Ovary (tissue), 9 donors: ENCODE measurements around the gene ASPA. TPM values are rescaled to one million over a fixed set of nuclear protein-coding genes. Genes with fewer than 3 reads are reported as not detected.
A peak's percentile ranks its signal among the peaks of the same experiment; 100 is the strongest.

Experiments
- DNase-seq, 5 donors: peaks; one replicate each; pipeline ENCODE4 v3.0.0-alpha.2; 2019 to 2020
- H3K27ac ChIP-seq, 2 donors: fragments of 200-600 bp; one replicate each; pipeline versions ENCODE4 v1.5.1 to v1.8.0; 2019 to 2022
- H3K27me3 ChIP-seq: fragments of 200-600 bp; one replicate; pipeline ENCODE4 v1.8.0; 2022
- H3K36me3 ChIP-seq: fragments of 200-600 bp; sonication (generic); one replicate; pipeline ENCODE4 v1.5.1; 2019
- H3K4me1 ChIP-seq: one replicate; pipeline ENCODE4 v1.8.1; 2013; ENCODE audit warnings: mild to moderate bottlenecking, moderate library complexity; ENCODE audit not compliant: insufficient read depth
- H3K4me3 ChIP-seq: fragments of 200-600 bp; sonication (generic); one replicate; pipeline ENCODE4 v1.5.1; 2017
- H3K9me3 ChIP-seq, 2 donors: fragments of 200-600 bp in 1 of 2; sonication (generic) in 1 of 2; one replicate each; pipeline versions ENCODE4 v1.5.1 to v1.8.1; 2013 to 2019; ENCODE audit warnings: mild to moderate bottlenecking in 1 of 2, moderate library complexity in 1 of 2
- EP300 ChIP-seq: sonication (generic); formaldehyde crosslinking; IDR thresholded peaks from one replicate; pipeline ENCODE4 v1.6.1; 2017; ENCODE audit warnings: antibody characterized with exemption
- POLR2A ChIP-seq: fragments of 450-650 bp; IDR thresholded peaks from one replicate; pipeline ENCODE4 v1.6.1; 2017; ENCODE audit warnings: antibody characterized with exemption, mild to moderate bottlenecking, moderate library complexity
- WGBS, 3 donors: extraction: QIAGEN DNeasy Blood & Tissue Kit in 1 of 3; methylation state at CpG; one replicate each; pipeline versions ENCODE4 v1.1.5 to v1.1.7; 2013 to 2017; 5-methylcytosine and 5-hydroxymethylcytosine counted together
- intact Hi-C, 4 donors: fragments of 100-400 bp; cut with DNase I; formaldehyde crosslinking; loops; one replicate each; pipeline versions ENCODE4 v1.11.0 to v1.15.1; 2022 to 2023
- polyA plus RNA-seq, 2 donors: library from polyadenylated mRNA; stranded (reverse); fragments of 200-250 nt in 1 of 2; fragments of 350-450 nt in 1 of 2; fragmentation: Illumina TruSeq in 1 of 2; extraction: RNeasy Lipid Tissue Mini Kit (QIAGEN cat#74804) in 1 of 2; gene quantifications; one replicate each; pipeline ENCODE4 v1.2.3, GENCODE V29; 2013 to 2014
- total RNA-seq, 7 donors: library from RNA; depleted of rRNA in 2 of 7; stranded (reverse); fragments of >200 nt in 2 of 7; fragmentation: NEBNext Ultra II Directional in 3 of 7; extraction: Animal tissue kit (Norgen Biotek cat#: 25700) in 3 of 7; gene quantifications; one replicate each; pipeline versions ENCODE4 v1.1.0 to v1.2.4, GENCODE V29; 2016 to 2023
- TF ChIP-seq, protein P1 (sequence below), 3 donors: fragments of 450-650 bp in 2 of 3; fragments of 200-600 bp in 1 of 3; IDR thresholded peaks; one replicate each; pipeline versions ENCODE4 v1.5.1 to v1.8.0; 2016 to 2022; ENCODE audit warnings: antibody characterized with exemption in 3 of 3, mild to moderate bottlenecking in 1 of 3
- donor health status: DM: no; HTN: no; CAD: no; lungs with moderate emphysema.
- donor health status: DM: no; HTN: no; CAD: no.
- donor health status: Bipolar disorder and iron deficiency.
- donor health status: DM: yes; HTN: yes; CAD: no.
- donor health status: DM: no; HTN: no; CAD: no.
- donor health status: DM: yes; HTN: yes; CAD: no.

ASPA gene
- total and polyA plus RNA-seq, 9 donors, result 0.46 to 10.3 (median 2.9) TPM

DNA sequence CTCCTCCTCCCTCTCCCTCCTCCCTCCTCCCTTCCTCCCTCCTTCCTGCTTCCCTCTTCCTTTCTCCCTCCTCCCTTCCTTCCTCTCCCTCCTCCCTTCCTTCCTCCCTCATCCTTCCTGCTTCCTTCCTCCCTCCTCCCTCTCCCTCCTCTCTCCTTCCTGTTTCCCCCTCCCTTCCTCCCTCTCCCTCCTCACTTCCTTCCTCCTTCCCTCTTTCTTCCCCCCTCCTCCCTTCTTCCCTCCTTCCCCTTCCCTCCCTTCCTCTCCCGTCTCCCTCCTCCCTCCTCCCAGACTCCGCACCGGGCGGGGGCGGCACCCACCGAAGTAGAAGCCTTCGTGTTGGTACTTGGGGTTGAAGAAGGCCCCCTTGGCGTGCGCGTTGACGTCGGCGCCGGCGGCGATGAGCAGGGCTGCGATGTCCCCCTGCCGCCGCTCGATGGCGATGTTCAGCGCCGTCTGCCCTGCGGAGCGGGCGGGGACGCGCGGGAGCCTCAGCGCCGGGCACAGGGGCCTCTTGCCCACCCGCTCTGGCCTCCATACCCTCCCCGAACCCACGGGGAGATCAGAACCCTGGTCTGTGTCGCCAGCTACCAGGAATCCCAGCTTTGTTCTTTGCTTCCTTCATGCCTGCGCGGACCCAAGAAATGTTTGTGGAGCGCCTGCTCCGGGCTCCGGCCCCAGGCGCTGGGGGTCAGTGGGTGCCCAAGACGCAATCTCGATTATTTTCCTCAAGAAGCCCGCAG, 59.6 kb downstream of the ASPA start:
- WGBS, 3 donors, result 1 to 3% (median 1%) methylated on average over 41 to 44 of the region's 44 CpGs
- no peaks in the 10 kb centered on the region for H3K27me3 ChIP-seq
- H3K9me3 ChIP-seq, result no peaks in the 10 kb centered on the region
- intact Hi-C loops, result loop anchor here in 1 of 4 donors (10.0 kb wide), 1 partner anchor 129 kb away; the partner anchor contains the start of genes EMC6 and TAX1BP3
- H3K4me3 ChIP-seq, result peak overlapping the region; percentile 33
- no peaks in the 10 kb centered on the region for H3K36me3 ChIP-seq
- H3K4me1 ChIP-seq, result peaks cover 14% of the 10 kb centered on the region
- peak overlapping the region in 1 of 2 donors; percentile 49 for H3K27ac ChIP-seq
- TF ChIP-seq POLR2A (no peak), EP300 (no peak)
- TF ChIP-seq, protein P1, sequence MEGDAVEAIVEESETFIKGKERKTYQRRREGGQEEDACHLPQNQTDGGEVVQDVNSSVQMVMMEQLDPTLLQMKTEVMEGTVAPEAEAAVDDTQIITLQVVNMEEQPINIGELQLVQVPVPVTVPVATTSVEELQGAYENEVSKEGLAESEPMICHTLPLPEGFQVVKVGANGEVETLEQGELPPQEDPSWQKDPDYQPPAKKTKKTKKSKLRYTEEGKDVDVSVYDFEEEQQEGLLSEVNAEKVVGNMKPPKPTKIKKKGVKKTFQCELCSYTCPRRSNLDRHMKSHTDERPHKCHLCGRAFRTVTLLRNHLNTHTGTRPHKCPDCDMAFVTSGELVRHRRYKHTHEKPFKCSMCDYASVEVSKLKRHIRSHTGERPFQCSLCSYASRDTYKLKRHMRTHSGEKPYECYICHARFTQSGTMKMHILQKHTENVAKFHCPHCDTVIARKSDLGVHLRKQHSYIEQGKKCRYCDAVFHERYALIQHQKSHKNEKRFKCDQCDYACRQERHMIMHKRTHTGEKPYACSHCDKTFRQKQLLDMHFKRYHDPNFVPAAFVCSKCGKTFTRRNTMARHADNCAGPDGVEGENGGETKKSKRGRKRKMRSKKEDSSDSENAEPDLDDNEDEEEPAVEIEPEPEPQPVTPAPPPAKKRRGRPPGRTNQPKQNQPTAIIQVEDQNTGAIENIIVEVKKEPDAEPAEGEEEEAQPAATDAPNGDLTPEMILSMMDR (IDR thresholded peaks at IDR 0.05), result peak; percentile 55 to 76 (median 65)
- peak; percentile 68 to 90 (median 81) for DNase-seq

DNA sequence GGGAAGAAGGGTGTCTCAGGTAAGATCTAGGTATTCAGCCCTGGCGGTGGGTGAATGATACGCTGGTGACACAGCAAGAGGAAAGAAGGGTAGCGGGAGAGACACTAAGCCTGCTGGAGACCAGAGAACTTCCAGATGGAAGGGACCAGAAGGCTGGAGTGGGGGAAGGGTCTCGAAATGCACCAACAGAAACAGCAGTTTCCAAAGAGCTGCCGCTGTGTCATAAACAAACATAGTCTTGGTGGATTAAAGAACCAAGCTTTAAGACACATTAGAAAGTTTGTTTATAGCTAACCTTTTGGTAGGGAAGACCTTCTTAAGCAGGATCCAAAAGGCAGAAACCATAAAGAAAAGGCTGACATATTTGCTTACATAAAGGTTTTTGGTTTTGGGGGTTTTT, 60.9 kb downstream of the ASPA start:
- intact Hi-C loops, result loop anchor here in 1 of 4 donors (10.0 kb wide), 1 partner anchor 128 kb away; the partner anchor contains the start of genes EMC6 and TAX1BP3
- Histone ChIP-seq H3K27me3 (no peaks in the 10 kb centered on the region), H3K9me3 (no peaks in the 10 kb centered on the region), H3K4me3 (no peak overlapping the region), H3K27ac (no peak overlapping the region), H3K36me3 (no peaks in the 10 kb centered on the region), H3K4me1 (peaks cover 6% of the 10 kb centered on the region)
- TF ChIP-seq, protein P1 (IDR thresholded peaks at IDR 0.05), result no peak
- no peak for TF ChIP-seq EP300
- TF ChIP-seq POLR2A, result no peak
- WGBS, 3 donors, result 75 to 78% (median 75%) methylated on average over 5 of the region's 5 CpGs
- DNase-seq, result no peak

DNA sequence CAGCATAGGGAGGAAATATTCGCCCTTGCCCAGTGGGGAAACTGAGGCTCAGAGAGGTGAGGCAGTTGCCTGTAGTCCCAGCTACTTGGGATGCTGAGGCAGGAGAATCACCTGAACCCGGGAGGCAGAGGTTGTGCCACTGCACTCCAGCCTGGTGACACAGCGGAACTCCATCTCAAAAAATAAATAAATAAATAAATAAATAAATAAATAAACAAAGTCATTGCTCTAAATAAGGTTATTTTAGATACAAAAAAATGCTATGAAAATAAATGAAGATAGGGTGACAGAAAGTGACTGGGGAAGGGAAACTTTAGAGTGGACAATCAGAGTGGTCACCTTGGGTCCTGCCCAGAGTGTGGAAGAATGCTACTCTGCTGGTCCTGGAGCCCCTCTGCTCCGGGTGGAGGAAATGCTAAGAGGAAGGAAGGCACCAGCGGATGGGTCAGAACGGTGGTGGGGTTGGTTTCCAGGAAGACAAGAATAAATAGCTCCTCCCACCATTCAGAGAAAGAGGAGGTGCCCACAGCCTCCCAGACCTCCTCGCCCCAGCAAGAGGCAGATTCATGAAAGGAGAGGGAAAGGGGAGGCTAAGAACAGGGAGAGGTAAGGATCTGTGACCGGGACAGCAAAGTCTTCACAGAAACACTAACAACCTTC, 64.2 kb downstream of the ASPA start:
- Histone ChIP-seq H3K36me3 (no peaks in the 10 kb centered on the region), H3K9me3 (no peaks in the 10 kb centered on the region), H3K4me1 (peaks cover 3% of the 10 kb centered on the region), H3K4me3 (no peak overlapping the region), H3K27me3 (no peaks in the 10 kb centered on the region), H3K27ac (no peak overlapping the region)
- TF ChIP-seq, protein P1 (IDR thresholded peaks at IDR 0.05), result no peak
- TF ChIP-seq POLR2A (no peak), EP300 (no peak)
- intact Hi-C loops, result loop anchor here in 1 of 4 donors (10.0 kb wide), 1 partner anchor 125 kb away; the partner anchor contains the start of genes EMC6 and TAX1BP3
- DNase-seq, result no peak
- WGBS, 3 donors, result 73 to 79% (median 75%) methylated on average over 8 of the region's 8 CpGs

DNA sequence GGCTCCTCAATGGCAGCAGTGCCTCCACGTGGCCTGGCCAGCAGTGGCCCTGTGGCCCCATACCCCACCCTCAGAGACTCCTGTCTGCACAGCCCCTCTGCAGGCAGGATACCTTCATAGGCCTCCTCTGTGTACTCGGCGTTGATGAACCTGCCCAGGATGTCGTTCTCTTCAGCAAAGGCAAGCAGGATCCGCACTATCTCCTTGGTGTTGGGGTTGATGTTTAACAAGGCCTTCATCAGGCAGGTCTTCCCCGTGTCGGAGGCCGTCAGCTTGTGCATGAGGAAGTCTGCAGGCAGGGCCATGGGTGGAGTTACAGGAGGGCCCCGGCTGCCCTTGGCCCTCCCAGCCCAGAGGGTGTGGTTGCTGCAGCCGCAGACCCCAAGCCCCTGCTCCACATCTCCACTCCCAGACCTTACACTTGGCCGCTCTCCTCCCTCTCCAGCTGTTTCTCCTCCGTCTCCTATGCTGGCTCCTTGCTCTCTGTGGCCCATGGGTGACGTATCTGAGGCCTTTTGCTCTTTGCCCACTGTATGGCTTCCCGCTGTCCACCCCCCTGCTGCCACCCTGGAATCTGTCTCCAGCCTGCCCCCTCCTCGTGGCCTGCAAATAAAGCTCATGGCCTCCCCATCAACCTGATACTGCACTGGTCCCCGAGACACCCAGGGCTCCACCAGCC, 66.8 kb downstream of the ASPA start:
- TF ChIP-seq, protein P1 (IDR thresholded peaks at IDR 0.05), result no peak
- TF ChIP-seq EP300 (no peak), POLR2A (no peak)
- Histone ChIP-seq H3K4me3 (no peak overlapping the region), H3K9me3 (no peaks in the 10 kb centered on the region), H3K27me3 (no peaks in the 10 kb centered on the region), H3K4me1 (no peaks in the 10 kb centered on the region), H3K27ac (no peak overlapping the region), H3K36me3 (no peaks in the 10 kb centered on the region)
- DNase-seq, result no peak
- 68 to 74% (median 74%) methylated on average over 16 of the region's 16 CpGs for WGBS, 3 donors
- intact Hi-C loops, result no loop called here
